ENCODE results near the gene IGSF21. TPM values are rescaled to one million over a fixed set of nuclear protein-coding genes. Genes with fewer than 3 reads are reported as not detected.
A peak's percentile ranks its signal among the peaks of the same experiment; 100 is the strongest.

IGSF21 gene
- total and polyA plus RNA-seq, 2 of the 8 experiments (the other 6 are each of a cell fraction or from before 2014, with no cell fraction given) = 22.5 to 28.5 TPM

GRCh38 chr1:18352636-18353265 is 245.2 kb downstream of the IGSF21 start:
- Histone ChIP-seq H3K56ac (replicated peaks; ENCODE audit: insufficient read length, low read depth, low read length) (no peak overlapping the region), H4K8ac (ENCODE audit: extremely low read depth, insufficient read depth, low read length) (peak overlapping the region; percentile 69; the same call in 1 of the 2 replicates), H3K18ac (ENCODE audit: extremely low read depth, low read length) (no peak overlapping the region), H3K79me2 (ENCODE audit: control insufficient read depth in 1 of 2, insufficient read depth in 2 of 2, low read length in 2 of 2) (no peaks in the 10 kb centered on the region), H2BK120ac (replicated peaks; ENCODE audit: low read depth, low read length) (no peak overlapping the region), H3K23ac (ENCODE audit: insufficient read length) (no peak overlapping the region), H2BK15ac (ENCODE audit: low read length) (no peak overlapping the region), H3K4me1 (replicated peaks in 1 of 4; ENCODE audit: control insufficient read depth in 3 of 4, insufficient read depth in 4 of 4, low read length in 3 of 4) (peaks cover 3 to 7% (median 6%) of the 10 kb centered on the region in 4 experiments; a peak in 6 of 7 replicates), H3K27ac (ENCODE audit: low read depth, low read length) (no peak overlapping the region), H3K4me3 (ENCODE audit: extremely low read depth in 1 of 4, insufficient read depth in 2 of 4, low read depth in 3 of 4, low read length in 4 of 4) (no peak overlapping the region), H2BK20ac (ENCODE audit: low read length) (no peak overlapping the region), H2AK5ac (ENCODE audit: low read depth, low read length) (no peak overlapping the region), H2BK12ac (ENCODE audit: low read depth, low read length) (no peak overlapping the region), H3K36me3 (ENCODE audit: control insufficient read depth in 2 of 4, insufficient read depth in 4 of 4, low read length in 3 of 4) (no peaks in the 10 kb centered on the region), H3K14ac (ENCODE audit: insufficient read length) (no peak overlapping the region), H3K9ac (replicated peaks in 1 of 4; ENCODE audit: extremely low read depth in 1 of 4, low read depth in 3 of 4, low read length in 3 of 4) (no peak overlapping the region), H4K20me1 (replicated peaks in 1 of 2; ENCODE audit: control insufficient read depth in 1 of 2, insufficient read depth in 2 of 2, low read length in 2 of 2) (no peaks in the 10 kb centered on the region), H4K91ac (replicated peaks; ENCODE audit: insufficient read length, low read length) (no peak overlapping the region), H4K5ac (ENCODE audit: insufficient read length, low read depth, low read length) (no peak overlapping the region), H2BK5ac (ENCODE audit: low read depth, low read length) (no peak overlapping the region), H3K27me3 (replicated peaks in 1 of 4; ENCODE audit: control insufficient read depth in 3 of 4, extremely low read depth in 1 of 4, insufficient read depth in 3 of 4, low read length in 3 of 4) (no peaks in the 10 kb centered on the region), H3K9me3 (ENCODE audit: insufficient read depth in 2 of 2, low read depth in 1 of 2, low read length in 1 of 2) (no peaks in the 10 kb centered on the region), H3K4me2 (ENCODE audit: insufficient read depth in 1 of 2, low read depth in 2 of 2, low read length in 2 of 2) (no peak overlapping the region), H3K23me2 (ENCODE audit: low read depth, low read length) (peaks cover 8% of the 10 kb centered on the region; the same call in 1 of the 2 replicates), H3K79me1 (ENCODE audit: low read depth, low read length) (no peaks in the 10 kb centered on the region), H2AFZ (ENCODE audit: low read length) (no peak overlapping the region), H3K4ac (replicated peaks; ENCODE audit: insufficient read length, low read depth, low read length) (no peak overlapping the region)
- 80% methylated on average over 17 of the region's 17 CpGs; no CpG with 5 or more reads in 1 of the 2 experiments for WGBS, 2 experiments (ENCODE audit: extremely low coverage in 1 of 2, insufficient coverage in 1 of 2, insufficient read length in 1 of 2, insufficient replicate concordance in 2 of 2, low coverage in 1 of 2, low lambda C conversion rate in 2 of 2, missing lambda C conversion rate in 1 of 2)
- CTCF ChIA-PET (ENCODE audit: partially characterized antibody) = interaction anchor here (0.6 to 2.9 kb wide), 10 partner anchors 20 to 236 kb away, joined by 3 to 15 read pairs (median 4); no protein-coding TSS in a partner anchor
- peak in 1 of 2 experiments; percentile 8; a peak in 1 of 3 replicates for TF ChIP-seq EP300 (IDR thresholded peaks at IDR 0.05; ENCODE audit: borderline replicate concordance in 1 of 2, low read depth in 2 of 2, low read length in 2 of 2)
- TF ChIP-seq CBX5 (IDR thresholded peaks at IDR 0.05; ENCODE audit: low read depth, low read length) = no peak
- TF ChIP-seq YY1 (IDR thresholded peaks at IDR 0.05; ENCODE audit: low read depth, low read length) = no peak
- POLR2A ChIA-PET (ENCODE audit: partially characterized antibody) = interaction anchor here (1.2 kb wide), 1 partner anchor 9 kb away, joined by 3 read pairs; no protein-coding TSS in a partner anchor
- FAIRE-seq (no peak), DNase-seq (ENCODE audit: low read depth in 1 of 2, low spot score in 2 of 2) (no peak)
